Measurements from ENCODE around the gene FOXD4L6. TPM values are rescaled to one million over a fixed set of nuclear protein-coding genes. Genes with fewer than 3 reads are reported as not detected.
A peak's percentile ranks its signal among the peaks of the same experiment; 100 is the strongest.
"Not testable (repeated sequence)": the region's sequence is repeated elsewhere in the genome, so short reads cannot be mapped to it uniquely, and the experiment has no call there.

The FOXD4L6 gene
- total RNA-seq, result not detected

DNA sequence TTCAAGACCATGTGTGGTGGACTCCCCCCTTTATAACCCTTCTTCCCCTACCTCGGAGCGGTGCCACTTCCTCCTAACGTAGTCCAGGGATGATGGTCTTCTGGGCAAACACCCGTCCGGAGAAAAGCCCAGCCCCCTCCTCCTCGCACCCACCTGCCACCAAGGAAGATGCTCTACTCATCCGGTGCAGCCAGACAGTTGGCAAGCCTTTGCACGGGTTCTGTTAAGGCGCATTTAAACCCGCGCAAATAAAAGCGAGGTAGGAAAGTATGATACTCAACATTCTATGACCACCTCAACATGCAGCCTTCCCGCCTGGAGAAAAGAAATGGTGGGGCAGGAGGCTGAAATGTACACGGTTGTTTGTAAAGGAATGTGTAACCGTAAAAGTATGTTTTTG lies at the start of gene FOXD4L6:
TSS of gene FOXD4L6 (minus strand) at position 101 of the 400 bp plus-strand sequence. CDS start 298 bp downstream, outside the sequence.
- not testable (repeated sequence) for ATAC-seq; H3K9me3 Mint-ChIP-seq; H3K4me1 Mint-ChIP-seq (ENCODE audit: low read depth in 2 of 2); DNase-seq (ENCODE audit: low spot score); H3K4me3 Mint-ChIP-seq; H3K27me3 Mint-ChIP-seq; H3K27ac Mint-ChIP-seq; H3K36me3 Mint-ChIP-seq

DNA sequence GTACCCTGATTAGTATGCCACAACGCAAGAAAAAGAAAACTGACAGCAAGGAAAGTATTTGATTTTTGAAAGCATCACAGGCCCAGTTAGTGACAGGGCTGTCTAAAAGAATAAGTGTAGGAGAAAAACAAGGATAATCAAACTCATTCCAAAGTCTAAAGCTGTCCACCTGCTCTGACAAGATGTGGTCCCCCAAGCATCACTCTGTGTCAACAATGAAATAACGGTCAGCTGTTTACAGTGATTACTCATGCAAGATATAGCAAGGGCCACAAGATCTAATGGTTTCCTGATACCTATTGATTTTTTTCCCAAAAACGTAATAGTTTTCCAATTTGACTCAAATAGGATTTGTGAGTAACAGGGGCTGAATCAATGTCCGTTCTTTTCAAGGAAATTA lies 46.5 kb upstream of the FOXD4L6 start:
- not testable (repeated sequence) for H3K27ac Mint-ChIP-seq; H3K4me3 Mint-ChIP-seq; H3K9me3 Mint-ChIP-seq; ATAC-seq; H3K27me3 Mint-ChIP-seq; DNase-seq (ENCODE audit: low spot score); H3K36me3 Mint-ChIP-seq; H3K4me1 Mint-ChIP-seq (ENCODE audit: low read depth in 2 of 2)

DNA sequence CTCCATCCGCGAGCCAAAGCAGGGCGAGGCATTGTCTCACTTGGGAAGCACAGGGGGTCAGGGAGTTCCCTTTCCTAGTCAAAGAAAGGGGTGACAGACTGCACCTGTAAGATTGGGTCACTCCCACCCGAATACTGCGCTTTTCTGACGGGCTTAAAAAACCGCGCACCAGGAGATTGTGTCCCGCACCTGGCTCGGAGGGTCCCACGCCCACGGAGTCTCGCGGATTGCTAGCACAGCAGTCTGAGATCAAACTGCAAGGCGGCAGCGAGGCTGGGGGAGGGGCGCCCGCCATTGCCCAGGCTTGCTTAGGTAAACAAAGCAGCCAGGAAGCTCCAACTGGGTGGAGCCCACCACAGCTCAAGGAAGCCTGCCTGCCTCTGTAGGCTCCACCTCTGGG lies 21.6 kb upstream of the FOXD4L6 start:
- H3K27ac Mint-ChIP-seq; H3K27me3 Mint-ChIP-seq; H3K4me3 Mint-ChIP-seq; ATAC-seq; H3K36me3 Mint-ChIP-seq; DNase-seq (ENCODE audit: low spot score); H3K9me3 Mint-ChIP-seq; H3K4me1 Mint-ChIP-seq (ENCODE audit: low read depth in 2 of 2): not testable (repeated sequence)

DNA sequence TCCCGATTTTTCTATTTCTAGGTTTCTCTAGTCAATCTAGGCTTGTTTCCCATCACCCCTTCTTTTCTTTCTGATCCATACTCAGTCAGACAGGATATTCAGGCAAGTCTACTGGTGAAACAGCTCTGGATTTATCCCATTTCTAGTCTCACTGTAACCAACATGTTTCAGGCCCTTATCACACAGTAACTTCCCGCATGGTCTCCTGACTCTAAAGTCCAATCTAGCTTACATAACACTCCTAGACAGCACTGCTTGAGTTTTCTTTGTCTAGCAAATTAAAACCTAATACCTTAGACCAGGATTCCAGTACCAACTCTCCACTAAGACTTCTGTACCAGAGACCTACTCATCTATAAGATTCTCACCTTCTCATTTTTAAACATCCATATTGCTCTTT lies 13.4 kb upstream of the FOXD4L6 start:
- H3K9me3 Mint-ChIP-seq; DNase-seq (ENCODE audit: low spot score); H3K27ac Mint-ChIP-seq; H3K4me3 Mint-ChIP-seq; H3K4me1 Mint-ChIP-seq (ENCODE audit: low read depth in 2 of 2); ATAC-seq; H3K36me3 Mint-ChIP-seq; H3K27me3 Mint-ChIP-seq: not testable (repeated sequence)

- ATAC-seq; H3K4me3 Mint-ChIP-seq; H3K9me3 Mint-ChIP-seq; H3K27ac Mint-ChIP-seq; H3K27me3 Mint-ChIP-seq; DNase-seq (ENCODE audit: low spot score); H3K36me3 Mint-ChIP-seq; H3K4me1 Mint-ChIP-seq (ENCODE audit: low read depth in 2 of 2): not testable (repeated sequence)
Observed at GRCh38 chr9:41126746-41127446, 1.6 kb downstream of the FOXD4L6 start.

DNA sequence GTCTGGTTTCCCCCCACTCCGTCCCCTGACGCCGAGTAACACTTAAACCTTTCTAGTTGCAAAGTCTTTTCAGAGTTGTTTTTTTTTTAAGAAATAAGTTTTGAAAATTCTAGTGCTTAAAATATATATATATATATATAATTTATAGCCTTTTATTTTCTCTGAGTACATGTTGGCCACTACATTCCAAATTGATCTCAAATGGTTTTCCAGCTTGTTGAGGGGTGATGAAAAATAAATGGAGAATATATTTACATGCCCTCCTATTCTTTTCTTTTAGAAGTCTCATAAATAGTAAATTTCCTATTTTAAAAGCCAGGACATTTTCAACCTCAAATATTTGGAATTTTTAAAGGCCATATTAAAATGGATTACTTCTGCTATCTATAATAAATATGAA lies 2.5 kb downstream of the FOXD4L6 start:
- H3K36me3 Mint-ChIP-seq; H3K9me3 Mint-ChIP-seq; H3K4me1 Mint-ChIP-seq (ENCODE audit: low read depth in 2 of 2); H3K27ac Mint-ChIP-seq; ATAC-seq; H3K4me3 Mint-ChIP-seq; H3K27me3 Mint-ChIP-seq; DNase-seq (ENCODE audit: low spot score): not testable (repeated sequence)

DNA sequence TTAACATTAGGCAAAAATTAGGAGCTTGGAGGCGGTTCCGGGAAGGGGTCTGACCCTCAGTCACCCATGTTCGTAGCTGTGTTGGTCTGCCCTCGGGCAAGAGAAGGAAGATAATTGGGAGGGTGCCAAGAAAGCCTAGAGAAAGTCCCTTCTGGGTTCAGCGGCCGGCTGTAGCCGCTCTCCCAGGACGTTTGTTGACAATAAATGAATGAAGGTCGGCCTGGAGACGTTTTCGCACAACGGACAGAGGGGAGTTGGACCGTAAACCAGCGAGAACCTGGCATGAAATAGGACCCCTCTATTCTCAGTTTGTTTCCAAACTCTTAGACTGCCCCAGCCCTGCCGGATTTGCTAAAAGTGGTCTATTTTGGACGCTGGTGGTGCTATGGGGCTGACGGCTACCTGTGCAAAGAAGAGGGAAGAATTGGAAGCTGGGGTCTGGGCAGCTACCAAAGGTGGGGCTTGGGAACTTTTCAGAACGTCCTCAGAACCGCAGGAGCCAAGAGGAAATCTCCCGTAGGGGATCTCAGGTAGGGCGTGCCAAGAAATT lies 3.3 kb downstream of the FOXD4L6 start:
- H3K9me3 Mint-ChIP-seq; H3K4me1 Mint-ChIP-seq (ENCODE audit: low read depth in 2 of 2); ATAC-seq; DNase-seq (ENCODE audit: low spot score); H3K27me3 Mint-ChIP-seq; H3K36me3 Mint-ChIP-seq; H3K27ac Mint-ChIP-seq; H3K4me3 Mint-ChIP-seq: not testable (repeated sequence)

GRCh38 chr9:41124250-41125108 lies 4.0 kb downstream of the FOXD4L6 start:
- not testable (repeated sequence) for DNase-seq (ENCODE audit: low spot score); H3K27me3 Mint-ChIP-seq; H3K4me3 Mint-ChIP-seq; H3K36me3 Mint-ChIP-seq; H3K9me3 Mint-ChIP-seq; H3K27ac Mint-ChIP-seq; H3K4me1 Mint-ChIP-seq (ENCODE audit: low read depth in 2 of 2)
- peak in 1 of 2 donors; percentile 41 for ATAC-seq

DNA sequence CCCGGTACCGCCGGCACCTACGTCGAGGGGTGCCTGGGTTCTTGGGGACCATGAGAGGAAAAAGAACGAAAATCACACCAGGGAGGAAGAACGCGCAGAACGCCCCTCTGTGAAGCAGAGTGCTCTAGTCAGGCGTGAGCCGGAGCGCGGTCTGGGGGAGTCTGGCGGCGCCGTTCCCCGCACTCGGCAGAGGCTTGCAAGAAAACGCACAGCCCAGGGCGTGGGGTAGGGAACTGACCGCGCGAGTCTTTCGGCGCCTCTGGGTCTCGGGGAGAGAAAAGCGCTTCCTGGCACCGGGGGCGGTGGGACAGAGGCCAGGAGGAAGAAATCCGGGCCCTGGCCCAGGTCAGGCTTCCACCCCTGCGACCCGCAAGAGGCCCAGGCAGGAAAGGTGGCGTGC lies 4.7 kb downstream of the FOXD4L6 start:
- peak; percentile 15 to 28 for ATAC-seq
- H3K27ac Mint-ChIP-seq; H3K9me3 Mint-ChIP-seq; H3K36me3 Mint-ChIP-seq; H3K27me3 Mint-ChIP-seq; H3K4me1 Mint-ChIP-seq (ENCODE audit: low read depth in 2 of 2); DNase-seq (ENCODE audit: low spot score); H3K4me3 Mint-ChIP-seq: not testable (repeated sequence)

DNA sequence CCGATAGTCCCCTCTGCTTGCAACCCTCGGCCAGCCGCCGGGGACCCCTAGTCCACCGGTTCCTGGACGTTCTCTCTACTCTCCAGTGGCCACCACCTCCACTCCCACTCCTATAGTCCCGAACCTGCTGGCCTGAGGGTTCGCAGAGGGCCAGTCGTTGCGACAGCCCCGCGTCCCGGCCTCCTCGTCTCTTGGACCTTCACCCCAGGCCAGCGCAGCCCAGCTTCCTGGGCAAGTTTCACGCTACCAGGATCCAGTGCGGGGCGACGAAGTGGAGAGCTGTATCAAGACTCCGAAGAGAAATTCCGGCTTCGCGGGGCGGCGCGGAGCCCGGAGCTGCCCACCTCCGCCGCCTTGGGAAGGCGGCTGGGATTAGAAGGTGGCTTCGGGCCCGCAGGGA lies 5.1 kb downstream of the FOXD4L6 start:
- DNase-seq (ENCODE audit: low spot score); H3K4me1 Mint-ChIP-seq (ENCODE audit: low read depth in 2 of 2); H3K36me3 Mint-ChIP-seq; H3K9me3 Mint-ChIP-seq; H3K4me3 Mint-ChIP-seq; H3K27me3 Mint-ChIP-seq; H3K27ac Mint-ChIP-seq: not testable (repeated sequence)
- ATAC-seq, result peak; percentile 32 to 34

DNA sequence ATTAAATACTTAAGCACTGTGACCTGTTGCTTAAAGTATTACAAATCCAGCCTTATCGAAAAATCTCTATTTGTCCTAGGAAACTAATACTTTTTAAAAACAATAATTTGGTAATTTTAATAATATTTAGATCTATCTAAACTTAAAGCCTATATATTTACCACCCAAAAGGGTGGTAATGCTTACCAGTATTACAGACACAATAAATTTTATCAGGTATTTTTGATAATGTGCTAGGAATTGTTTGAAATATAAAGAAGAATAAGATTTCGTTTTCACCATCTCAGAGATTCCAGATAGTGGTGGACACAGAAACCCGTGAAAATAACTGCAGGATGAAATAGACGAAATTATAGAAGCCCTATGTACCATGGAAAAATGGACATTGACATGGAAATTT lies 7.8 kb downstream of the FOXD4L6 start:
- H3K27ac Mint-ChIP-seq; H3K27me3 Mint-ChIP-seq; H3K4me1 Mint-ChIP-seq (ENCODE audit: low read depth in 2 of 2); ATAC-seq; H3K4me3 Mint-ChIP-seq; H3K9me3 Mint-ChIP-seq; DNase-seq (ENCODE audit: low spot score); H3K36me3 Mint-ChIP-seq: not testable (repeated sequence)

- ATAC-seq, result peak in 1 of 2 donors; percentile 20
- H3K9me3 Mint-ChIP-seq; DNase-seq (ENCODE audit: low spot score); H3K4me3 Mint-ChIP-seq; H3K27ac Mint-ChIP-seq; H3K27me3 Mint-ChIP-seq; H3K4me1 Mint-ChIP-seq (ENCODE audit: low read depth in 2 of 2); H3K36me3 Mint-ChIP-seq: not testable (repeated sequence)
Observed at GRCh38 chr9:41119719-41120118, 8.8 kb downstream of the FOXD4L6 start.

DNA sequence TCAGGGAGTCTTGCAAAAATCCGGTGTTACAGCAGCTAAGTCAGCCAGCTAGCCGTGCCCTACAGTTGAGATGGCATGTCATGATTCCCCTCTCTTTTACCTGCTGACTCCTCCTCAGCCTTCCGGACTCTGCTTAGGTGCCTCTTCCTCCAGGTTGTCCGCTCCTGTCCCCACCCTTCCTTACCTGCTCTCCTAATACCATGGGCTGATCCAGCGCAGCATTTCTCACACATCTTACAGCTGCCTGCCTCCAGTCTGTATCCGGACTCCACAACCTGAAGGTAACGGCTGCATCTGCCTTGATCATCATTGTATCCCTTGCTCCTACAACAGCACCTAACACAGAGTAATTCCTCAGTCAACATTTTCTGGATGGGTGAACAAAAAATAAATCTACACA lies 9.2 kb downstream of the FOXD4L6 start:
- not testable (repeated sequence) for H3K36me3 Mint-ChIP-seq; H3K27me3 Mint-ChIP-seq; H3K27ac Mint-ChIP-seq; H3K9me3 Mint-ChIP-seq; DNase-seq (ENCODE audit: low spot score); H3K4me3 Mint-ChIP-seq; H3K4me1 Mint-ChIP-seq (ENCODE audit: low read depth in 2 of 2)
- peak; percentile 59 to 60 for ATAC-seq

GRCh38 chr9:41113348-41113747 lies 15.1 kb downstream of the FOXD4L6 start:
- H3K4me1 Mint-ChIP-seq (ENCODE audit: low read depth in 2 of 2); H3K27me3 Mint-ChIP-seq; H3K9me3 Mint-ChIP-seq; H3K36me3 Mint-ChIP-seq; H3K4me3 Mint-ChIP-seq; DNase-seq (ENCODE audit: low spot score); H3K27ac Mint-ChIP-seq: not testable (repeated sequence)
- ATAC-seq, result peak in 1 of 2 donors; percentile 15

Measured in natural killer cell treated with Interleukin-12 subunit alpha and Interleukin-12 subunit beta and Interleukin-15 and Interleukin-18, amount 100 ng/mL, for 72 hours (primary cell).